GM18526 (cell line): ENCODE data around the gene HSH2D.

Source experiments
- POLR2A ChIP-seq: IDR thresholded peaks from 3 replicates; pipeline ENCODE4 v1.6.1; 2011; ENCODE audit not compliant: insufficient read length; ENCODE audit errors: extremely low read depth

The HSH2D gene

GRCh38 chr19:16166417-16166816 lies 22.9 kb downstream of the HSH2D start:
- no peak for TF ChIP-seq POLR2A

GRCh38 chr19:16167055-16167454 lies 23.6 kb downstream of the HSH2D start:
- TF ChIP-seq POLR2A = no peak

- no peak for TF ChIP-seq POLR2A
These were observed 25.1 kb downstream of the HSH2D start for GRCh38 chr19:16168465-16169081.

- no peak for TF ChIP-seq POLR2A
These were observed 26.6 kb downstream of the HSH2D start for GRCh38 chr19:16170134-16170533.

GRCh38 chr19:16175954-16176353 lies 32.5 kb downstream of the HSH2D start:
- no peak for TF ChIP-seq POLR2A

GRCh38 chr19:16180611-16181010 lies 37.1 kb downstream of the HSH2D start:
- no peak for TF ChIP-seq POLR2A

GRCh38 chr19:16184665-16185122 lies 41.2 kb downstream of the HSH2D start:
- TF ChIP-seq POLR2A = no peak

GRCh38 chr19:16185123-16185767 lies 41.8 kb downstream of the HSH2D start, which contains the start of gene FAM32A:
Gene FAM32A, plus strand, starts transcription at chr19:16185410. Its CDS starts 33 bp downstream, at chr19:16185443.
- peak; percentile 62 for TF ChIP-seq POLR2A

GRCh38 chr19:16185768-16186123 lies 42.3 kb downstream of the HSH2D start:
- TF ChIP-seq POLR2A = no peak

- no peak for TF ChIP-seq POLR2A
These were observed 45.0 kb downstream of the HSH2D start for GRCh38 chr19:16188521-16188920.

GRCh38 chr19:16190198-16190597 lies 46.7 kb downstream of the HSH2D start:
- no peak for TF ChIP-seq POLR2A

GRCh38 chr19:16190736-16191135 lies 47.3 kb downstream of the HSH2D start:
- TF ChIP-seq POLR2A = no peak

GRCh38 chr19:16191216-16191908 lies 47.9 kb downstream of the HSH2D start:
- no peak for TF ChIP-seq POLR2A

GRCh38 chr19:16193466-16193865 lies 50.0 kb downstream of the HSH2D start:
- TF ChIP-seq POLR2A = no peak

GRCh38 chr19:16197188-16197621 lies 53.7 kb downstream of the HSH2D start:
- TF ChIP-seq POLR2A = no peak
